Measurements from ENCODE around the gene CFDP1.

Gene CFDP1

DNA sequence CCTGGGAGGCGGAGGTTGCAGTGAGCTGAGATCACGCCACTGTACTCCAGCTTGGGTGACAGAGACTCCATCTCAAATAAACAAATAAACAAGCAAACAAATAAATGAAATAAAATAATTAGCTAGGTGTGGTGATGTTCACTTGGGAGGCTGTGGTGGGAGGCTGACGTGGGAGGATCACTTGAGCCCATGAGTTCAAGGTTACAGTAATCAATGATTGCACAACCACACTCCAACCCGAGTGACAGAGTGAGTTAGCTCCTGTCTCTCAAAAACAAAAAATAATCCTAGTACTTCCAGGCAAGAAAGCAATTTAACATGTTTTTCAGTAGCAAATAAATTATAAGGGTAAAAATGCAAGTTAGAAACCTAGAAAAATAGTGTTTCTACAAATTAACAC is 26.4 kb downstream of the CFDP1 start:
- DNase-seq (ENCODE audit: low read depth) = no peak

DNA sequence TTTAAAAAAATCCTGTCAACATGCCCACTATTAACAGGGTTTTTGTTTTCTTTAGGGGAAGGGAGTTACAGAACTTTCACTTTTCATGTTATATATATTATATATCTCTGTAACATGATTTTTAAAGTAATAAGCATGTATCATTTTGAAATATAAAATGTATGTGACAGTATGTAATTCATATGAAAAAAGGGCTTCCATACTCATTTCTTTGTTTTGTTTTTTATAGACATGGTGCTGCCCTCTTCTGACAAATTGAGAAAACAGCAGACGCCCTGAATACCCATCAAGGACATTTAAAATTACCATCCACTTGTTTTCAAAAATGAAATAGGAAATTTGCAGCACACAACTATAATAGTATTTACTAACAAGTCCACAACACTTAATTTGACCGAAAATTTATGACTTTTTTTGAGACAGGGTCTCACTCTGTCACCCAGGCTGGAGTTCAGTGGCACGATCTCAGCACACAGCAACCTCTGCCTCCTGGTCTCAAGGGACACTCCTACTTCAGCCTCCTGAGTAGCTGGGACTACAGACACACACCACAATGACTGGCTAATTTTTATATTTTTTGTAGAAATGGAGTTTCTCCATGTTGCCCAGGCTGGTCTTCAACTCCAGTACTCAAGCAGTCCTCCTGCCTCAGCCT is 30.4 kb downstream of the CFDP1 start:
- peak; percentile 38 for DNase-seq (ENCODE audit: low read depth)

DNA sequence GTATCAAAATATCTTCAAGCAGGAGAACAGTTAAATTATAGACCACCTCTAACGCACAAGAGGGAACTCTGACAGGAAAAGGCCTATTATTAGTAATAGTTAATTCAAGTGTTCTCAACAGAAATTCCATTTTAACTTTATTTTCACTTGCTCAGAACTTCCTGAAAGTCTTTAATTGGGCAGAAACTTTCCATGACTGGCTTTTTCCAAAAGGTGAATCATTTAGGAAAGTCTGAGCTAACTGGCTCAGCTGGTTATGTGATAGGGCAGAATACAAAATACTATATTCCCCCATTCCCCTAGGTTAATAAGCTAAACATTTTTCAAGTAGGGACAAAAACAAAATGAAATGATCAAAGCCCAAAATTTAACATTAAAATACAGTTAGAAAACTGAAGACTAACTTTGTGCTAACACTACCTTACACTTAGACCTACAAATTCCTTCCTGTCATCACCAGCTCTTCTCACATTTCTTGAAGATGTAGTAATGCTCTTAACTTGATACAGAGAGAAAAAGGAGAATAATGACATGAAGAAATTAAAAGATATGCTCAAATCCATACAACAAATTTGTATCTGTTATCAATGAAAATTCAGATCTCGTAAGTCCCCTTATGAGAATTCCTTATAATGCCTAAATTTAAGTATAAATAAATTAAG is 31.0 kb downstream of the CFDP1 start:
- DNase-seq (ENCODE audit: low read depth) = no peak

DNA sequence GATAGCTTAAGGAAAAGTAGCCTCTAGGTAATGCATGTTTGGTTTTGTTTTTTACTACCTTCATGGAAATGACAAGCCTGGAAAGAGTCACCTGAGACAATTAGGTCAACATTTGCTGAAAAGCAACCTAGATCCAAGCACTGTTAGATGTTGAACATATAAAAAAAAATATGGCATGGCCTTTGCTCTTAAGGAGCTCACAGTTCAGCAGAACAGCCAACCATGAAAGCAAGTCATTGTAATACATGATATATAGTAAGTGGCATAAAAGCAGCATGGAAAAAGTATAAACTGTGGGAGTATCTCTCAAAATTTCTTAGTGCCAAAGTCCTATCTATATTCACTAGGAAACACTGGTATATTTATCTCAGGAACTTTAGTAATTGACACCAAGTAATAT is 31.6 kb downstream of the CFDP1 start:
- no peak for DNase-seq (ENCODE audit: low read depth)

DNA sequence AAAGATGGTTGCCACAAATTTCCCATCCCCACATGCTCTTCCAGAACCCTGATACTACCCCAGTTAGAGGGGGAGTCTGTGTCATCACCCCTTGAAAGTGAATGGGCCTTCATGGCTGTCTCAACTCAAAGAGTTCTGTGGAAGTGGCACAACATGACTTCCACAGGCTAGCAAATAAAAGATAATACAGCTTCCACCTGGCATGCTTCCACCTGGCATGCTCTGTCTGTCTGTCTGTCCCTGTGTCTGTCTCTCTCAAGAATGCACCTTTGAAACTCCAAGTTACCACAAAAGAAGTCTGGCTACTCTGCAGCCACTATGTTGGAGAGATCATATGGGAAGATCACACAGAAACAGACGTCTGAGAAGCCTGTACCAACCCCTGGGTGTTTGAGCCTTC is 35.0 kb downstream of the CFDP1 start:
- DNase-seq (ENCODE audit: low read depth) = no peak

DNA sequence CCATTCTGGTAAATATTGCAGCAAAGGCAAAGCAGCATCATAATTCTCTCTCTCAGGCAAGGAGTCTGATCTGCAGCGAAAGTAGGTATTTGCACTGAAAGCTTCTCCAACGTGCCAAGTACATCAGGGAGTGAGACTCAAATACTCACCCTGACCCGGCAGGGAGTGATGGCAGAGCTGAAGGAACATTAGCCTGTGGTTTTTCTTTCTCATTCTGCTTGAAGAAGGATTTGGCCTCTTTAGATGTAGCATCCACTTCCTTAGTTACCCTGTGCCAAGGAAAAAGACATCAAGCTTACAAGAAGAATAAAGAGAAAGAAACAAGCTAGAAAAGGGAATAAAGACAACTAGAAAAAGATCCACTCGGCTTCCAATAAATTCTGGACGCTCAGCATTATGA is 38.4 kb downstream of the CFDP1 start:
- no peak for DNase-seq (ENCODE audit: low read depth)

DNA sequence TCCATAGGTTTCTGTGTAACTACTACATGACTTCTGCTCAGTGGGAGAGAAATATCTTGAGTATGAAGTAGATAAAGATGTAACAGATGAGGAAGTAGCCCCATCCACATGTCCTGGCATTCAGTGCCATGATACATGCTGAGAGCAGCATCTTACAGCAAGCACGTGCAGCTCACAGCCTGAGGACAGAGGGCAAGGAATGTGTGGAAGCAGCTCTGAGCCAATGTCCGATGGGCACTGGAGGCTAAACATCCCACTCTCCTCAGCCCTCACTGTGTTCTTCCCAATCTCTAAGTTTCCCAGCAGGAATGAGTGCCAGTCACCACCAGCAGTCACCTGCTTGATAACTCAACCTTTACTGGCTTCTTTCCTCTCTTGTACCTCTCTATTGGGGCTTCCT is 40.4 kb downstream of the CFDP1 start:
- no peak for DNase-seq (ENCODE audit: low read depth)

DNA sequence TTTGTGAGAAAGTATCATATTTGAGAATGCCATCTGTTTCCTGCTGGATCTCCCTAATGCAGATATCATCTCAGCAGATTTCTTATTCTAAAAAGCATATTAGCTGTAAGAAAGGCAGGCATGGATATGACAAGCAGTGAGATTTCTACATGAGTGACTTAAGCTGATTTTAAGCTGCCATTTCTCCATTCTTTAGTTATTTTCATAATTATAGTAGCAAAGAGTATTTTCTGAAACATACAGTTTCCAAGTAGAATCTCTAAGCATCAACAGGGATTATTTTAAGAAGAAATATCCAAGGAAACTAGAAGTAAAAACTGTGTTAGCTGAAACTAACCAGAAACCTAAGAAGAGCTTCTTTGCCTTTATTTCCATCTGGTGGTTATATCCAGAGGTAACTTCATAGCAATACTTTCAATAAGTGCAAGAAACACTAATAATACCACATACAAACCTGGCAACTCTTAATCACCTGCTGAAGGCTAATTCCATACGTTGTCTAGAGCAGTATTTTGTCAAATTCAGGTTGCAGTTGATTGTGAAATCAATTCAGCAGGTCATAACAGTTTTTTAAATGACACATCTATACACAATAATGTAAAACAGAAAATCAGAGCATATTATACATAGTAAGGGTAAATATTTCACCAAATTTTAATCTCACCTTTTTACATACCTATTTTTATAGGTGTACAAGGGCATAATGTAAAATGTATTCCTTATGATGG is 42.2 kb downstream of the CFDP1 start:
- no peak for DNase-seq (ENCODE audit: low read depth)

DNA sequence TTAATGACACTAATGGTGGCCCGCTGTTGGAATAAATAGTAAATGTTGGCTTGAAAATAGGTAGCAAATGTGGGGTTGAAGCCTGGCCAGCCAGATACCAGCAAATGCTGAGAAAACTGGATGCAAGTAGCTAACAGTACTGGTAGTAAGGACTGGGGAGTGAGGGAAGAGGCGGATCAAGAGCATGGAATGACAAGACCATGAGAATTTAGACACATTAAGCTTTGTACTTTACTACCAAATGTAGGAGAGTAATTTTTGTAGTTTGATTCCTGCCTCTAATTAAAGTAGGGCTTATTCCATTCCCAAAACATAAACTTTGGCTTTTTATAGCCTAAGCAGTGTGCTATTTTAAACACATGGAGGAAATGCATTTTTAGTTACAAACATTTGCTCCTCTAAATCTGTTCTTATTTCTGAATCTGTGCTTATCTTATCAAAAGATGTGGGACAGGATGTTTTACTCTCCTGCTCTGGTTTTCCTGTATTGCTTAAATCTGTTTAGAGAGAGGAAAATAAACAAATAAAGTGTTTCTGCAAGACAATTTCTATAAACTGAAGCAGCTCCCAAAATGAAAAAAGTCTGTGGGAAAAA is 44.1 kb downstream of the CFDP1 start:
- no peak for DNase-seq (ENCODE audit: low read depth)

DNA sequence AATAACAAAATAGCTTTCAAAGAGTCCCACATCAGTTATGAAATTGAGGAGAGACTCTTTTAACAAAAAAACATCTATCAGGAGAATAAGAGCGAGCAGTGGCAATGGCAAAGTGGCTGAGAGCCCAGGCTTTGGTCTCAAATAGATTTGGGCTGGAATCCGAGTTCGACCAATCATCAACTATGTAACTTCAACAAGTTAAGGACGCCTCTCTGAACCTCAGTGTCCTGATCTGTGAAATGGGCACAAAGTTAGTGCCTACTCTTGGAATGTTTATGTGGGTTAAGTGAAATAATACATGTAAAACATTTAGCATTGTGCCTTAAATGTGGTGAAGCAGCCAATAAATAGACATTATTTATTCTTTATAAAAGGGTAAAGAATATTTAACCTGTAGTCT is 45.4 kb downstream of the CFDP1 start:
- DNase-seq (ENCODE audit: low read depth) = no peak

DNA sequence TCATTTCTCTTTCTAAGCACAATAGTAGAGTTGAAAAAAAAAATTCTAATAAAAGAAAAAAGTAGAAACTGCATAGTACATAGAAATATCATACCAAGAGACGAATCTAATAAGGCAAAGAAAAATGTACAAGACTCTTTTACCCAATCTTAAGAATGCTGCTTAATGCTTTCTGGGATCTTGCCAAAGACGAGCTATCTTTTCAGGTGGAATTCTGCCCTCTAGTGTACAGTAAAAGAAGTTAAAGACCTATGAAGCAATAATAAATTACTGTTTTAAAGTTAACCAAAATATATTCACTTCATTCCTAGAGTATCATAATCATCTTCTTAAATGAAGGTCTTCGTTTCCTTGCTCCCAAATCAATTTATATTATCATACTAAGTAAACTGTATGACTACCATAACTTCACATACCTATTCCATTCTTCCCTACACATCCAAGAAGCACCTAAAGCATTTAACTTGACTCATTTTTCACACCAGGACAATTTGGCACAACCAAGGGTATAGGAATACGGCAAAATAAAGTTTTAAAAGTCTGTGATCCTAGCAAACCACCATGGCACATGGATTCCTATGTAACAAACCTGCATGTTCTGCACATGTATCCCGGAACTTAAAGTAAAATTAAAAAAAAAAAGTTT is 47.7 kb downstream of the CFDP1 start:
- peak; percentile 81 for DNase-seq (ENCODE audit: low read depth)

DNA sequence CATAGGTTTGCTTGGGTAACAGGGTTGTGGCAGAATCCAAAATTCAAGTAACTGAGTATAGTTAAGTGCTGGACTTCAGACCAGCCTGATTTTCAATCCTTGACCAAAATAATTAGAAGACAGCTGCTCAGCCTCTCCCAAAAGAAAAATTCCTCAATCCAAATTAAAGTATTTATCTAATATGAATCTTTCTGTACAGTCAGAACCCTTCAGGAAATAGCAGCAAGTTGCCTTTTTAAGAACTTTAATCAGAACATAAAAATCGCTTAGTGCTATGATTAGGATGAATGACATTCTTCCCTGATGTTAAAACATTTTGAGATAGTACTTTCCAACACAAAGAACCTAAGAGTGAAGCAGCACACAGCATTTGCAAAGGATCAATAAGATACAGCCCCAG is 50.2 kb downstream of the CFDP1 start:
- no peak for DNase-seq (ENCODE audit: low read depth)

DNA sequence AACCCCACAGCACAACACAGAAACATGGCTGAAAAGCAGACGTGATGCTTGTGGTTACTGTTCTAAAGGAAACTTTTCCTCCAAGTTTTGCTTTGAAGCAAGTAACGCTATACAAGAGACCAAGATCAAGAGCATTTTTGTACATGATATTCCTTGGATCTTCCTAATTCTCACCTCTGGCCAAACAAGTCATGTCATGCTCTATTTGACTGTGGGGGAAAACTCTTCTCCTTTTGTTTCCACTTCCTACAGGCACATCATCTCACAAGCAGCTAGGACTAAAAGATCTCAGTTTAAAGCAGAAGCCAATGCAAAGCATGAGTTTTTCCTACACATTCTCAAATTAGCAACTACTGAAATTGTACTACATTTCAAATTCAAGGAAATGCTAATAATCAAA is 50.7 kb downstream of the CFDP1 start:
- no peak for DNase-seq (ENCODE audit: low read depth)

DNA sequence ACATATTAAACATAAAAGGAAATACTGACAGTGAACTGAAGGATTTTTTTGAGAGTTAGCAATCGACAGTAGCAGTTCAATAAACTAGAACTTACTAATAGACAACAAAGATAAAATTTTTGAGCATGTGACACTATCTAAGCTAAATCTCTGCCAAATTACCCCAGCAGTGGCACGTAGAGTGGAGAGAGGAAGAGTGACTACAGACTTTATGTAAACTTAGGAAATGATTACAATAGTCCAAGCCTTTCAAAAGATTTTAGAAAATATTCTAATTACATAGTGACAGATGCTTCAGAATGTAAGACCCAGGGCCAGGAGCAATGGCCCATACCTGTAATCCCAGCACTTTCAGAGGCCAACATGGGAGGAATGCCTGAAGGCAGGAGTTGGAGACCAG is 52.4 kb downstream of the CFDP1 start:
- DNase-seq (ENCODE audit: low read depth) = peak; percentile 72

DNA sequence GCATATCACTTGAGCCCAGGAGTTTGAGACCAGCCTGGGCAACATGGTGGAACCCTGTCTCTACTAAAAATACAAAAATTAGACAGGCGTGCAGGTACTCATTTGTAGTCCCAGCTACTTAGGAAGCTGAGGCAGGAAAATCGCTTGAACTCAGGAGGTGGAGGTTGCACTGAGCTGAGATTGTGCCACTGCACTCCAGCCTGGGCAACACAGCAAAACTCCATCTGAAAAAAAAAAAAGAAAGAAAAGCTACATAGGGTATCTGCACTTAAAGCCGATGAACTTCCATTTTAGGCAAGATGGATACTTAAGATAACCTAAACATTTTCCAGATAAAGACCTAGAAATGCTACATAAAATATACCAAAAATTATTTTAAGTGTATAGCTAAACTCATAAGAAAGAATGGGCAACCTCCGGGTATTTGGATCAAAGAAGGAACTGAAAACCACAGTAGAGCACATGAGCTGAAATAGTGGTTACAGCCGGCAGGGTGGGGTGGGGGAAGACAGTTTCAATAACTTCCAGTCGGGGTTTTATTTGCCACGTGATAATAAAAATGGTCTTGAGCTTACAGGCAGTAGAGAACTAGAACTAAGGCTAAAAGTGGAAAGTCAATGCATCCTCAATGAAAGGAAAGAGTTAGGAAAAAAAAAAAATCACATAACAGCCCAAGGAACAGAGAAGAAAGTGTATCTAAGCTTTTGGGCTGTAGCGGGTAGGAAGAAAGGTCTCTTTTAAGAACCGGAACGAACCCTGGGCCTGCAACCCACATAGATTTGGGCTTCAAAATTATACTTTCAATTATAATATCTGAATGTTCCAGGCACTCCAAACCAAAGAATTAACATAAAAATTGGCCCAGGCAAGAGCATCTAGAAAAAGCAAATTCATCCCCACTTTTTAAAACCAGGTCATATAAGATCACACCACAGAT is 53.1 kb downstream of the CFDP1 start:
- no peak for DNase-seq (ENCODE audit: low read depth)

DNA sequence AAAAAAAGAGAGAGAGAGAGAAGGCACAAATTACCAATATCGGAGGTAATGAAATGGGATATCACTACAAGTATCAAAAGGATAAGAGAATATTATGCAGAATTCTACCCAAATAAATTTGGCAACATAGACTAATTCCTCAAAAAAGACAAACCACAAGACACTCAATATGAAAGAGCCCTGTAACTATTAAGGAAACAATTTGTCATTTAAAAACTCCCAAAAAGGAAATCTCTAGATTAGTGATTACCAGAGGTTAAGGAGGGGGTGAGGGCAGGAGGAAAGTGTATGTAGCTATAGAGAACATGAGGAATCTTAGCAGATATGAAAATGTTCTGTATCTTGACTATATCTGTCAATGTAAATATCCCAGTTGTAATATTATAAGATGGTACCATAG is 54.0 kb downstream of the CFDP1 start:
- DNase-seq (ENCODE audit: low read depth) = no peak

DNA sequence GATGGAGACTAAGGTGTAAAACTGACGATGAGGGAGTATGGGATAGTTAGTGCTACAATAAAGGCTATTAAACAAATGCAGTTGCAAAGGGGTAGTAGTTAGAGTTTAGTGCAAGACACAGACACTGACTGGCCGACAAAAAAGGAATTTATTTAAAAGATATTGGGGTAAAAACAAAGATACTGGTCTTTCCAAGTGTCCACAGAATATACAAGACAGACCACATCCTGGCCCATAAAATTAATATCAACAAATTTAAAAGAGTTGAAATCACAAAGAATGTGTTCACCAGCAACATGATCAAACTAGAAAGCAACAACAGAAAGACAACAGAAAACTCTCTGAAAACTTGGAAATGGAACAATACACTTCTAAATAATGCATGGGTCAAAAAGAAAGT is 54.7 kb downstream of the CFDP1 start:
- DNase-seq (ENCODE audit: low read depth) = no peak

DNA sequence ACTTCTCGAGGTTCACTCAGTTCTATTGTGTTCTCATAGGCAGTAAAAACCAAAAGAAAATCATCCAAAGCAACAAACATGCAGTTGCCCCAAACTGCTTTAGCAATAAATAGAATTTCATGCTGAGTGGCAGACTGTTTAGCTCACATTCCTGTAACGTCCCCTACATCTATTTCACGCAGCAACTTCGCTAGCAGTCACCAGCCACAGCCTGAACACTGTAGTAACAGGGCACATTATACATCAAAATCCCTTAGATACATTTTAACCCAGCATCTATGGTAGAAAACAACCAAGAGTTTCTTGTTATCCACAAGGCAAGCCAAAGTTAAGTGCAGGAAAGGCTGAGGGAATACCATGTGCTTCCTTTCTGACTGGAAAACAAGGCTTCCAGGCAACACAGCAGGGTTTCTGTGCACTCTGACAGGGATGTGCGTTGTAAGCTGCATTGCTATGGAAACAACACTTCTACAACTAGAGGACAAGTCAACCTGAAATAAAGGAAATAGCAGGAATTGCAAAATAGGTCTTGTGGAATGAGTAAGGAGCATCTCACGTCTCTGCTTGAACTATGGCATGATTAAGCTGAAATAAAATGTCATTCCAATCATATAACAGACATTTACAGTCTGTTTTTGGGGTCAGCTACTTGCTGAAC is 55.4 kb downstream of the CFDP1 start:
- DNase-seq (ENCODE audit: low read depth) = peak; percentile 99

DNA sequence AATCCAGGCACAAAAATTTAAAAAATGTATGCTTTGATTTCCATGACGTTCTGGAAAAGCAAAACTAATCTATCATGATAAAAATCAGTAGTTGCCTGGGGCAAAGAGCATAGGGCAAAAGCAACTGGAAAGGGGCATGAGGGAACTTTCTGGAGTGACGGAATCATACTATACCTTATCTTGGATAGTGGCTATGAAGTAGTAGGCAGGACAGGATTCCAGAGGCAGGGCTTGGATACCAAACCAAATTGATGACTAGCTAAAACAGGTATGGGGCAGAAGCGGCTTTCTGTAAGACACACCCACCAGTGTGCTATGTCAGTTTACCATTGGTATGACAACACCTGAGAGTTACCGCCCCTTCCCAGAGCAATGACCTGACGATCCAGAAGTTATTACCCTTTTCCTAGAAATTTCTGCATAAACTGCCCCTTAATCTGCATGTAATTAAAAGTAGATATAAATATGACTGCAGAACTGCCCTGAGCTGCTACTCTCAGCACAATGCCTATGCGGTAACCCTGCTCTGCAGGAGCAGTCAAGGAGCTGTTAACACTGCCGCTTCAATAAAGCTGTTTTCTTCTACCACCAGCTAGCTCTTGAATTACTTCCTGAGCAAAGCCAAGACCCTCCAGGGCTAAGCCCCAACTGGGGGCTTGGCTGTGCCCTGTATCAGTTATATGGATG is 56.7 kb downstream of the CFDP1 start:
- DNase-seq (ENCODE audit: low read depth) = no peak

DNA sequence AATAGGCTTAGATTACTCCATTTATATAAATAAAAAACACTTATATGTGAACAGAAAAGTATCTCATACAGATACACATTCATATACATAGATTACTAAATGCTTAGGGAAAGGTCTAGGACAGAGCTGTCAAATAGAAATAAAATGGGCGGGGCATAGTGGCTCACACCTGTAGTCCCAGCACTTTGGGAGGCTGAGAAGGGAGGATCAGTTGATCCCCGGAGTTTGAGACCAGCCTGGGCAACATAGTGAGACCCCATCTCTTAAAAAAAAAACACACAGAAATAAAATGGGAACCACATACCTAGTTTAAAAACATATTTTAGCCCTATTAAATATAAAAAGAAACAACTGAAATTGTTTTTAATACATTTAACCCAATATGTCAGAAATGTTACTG is 58.9 kb downstream of the CFDP1 start:
- no peak for DNase-seq (ENCODE audit: low read depth)

Measured in HS-5 (cell line).